K562 (cell line): ENCODE results near the gene MICAL2. TPM values are rescaled to one million over a fixed set of nuclear protein-coding genes. Genes with fewer than 3 reads are reported as not detected.
A peak's percentile ranks its signal among the peaks of the same experiment; 100 is the strongest.

Experiments
- ATAC-seq: fragments of 200-7000 bp; cut with Tn5 transposase; 3 replicates; pipeline ENCODE4 v1.9.1; 2020; ENCODE audit warnings: moderate library complexity
- BruUV-seq: library from RNA; stranded (reverse); fragments of 400-500 nt; replicated peaks from 2 replicates; lab custom pipeline; 2021; lab: Mats Ljungman, UMichigan
- CTCF ChIA-PET: fragments of 300-600 bp; formaldehyde crosslinking; extraction: SDS; loops from one replicate; lab custom pipeline; 2021; ENCODE audit warnings: low intra/inter-chr PET ratio; lab: Yijun Ruan, JAX
- POLR2A ChIA-PET: fragments of 300-600, 350-650 bp; sonication (Branson Sonifier 250); formaldehyde crosslinking; extraction: SDS; loops from one replicate; lab custom pipeline; 2021; ENCODE audit warnings: antibody characterized with exemption, inconsistent platforms; lab: Yijun Ruan, JAX
- DNase-seq, 4 experiments: peaks; one replicate each; pipeline versions ENCODE4 v3.0.0 to v3.0.0-alpha.2; 2011 to 2018; ENCODE audit warnings: low spot score in 3 of 4, mixed read lengths in 3 of 4; ENCODE audit errors: extremely low read depth in 1 of 4
- FAIRE-seq: peaks from 2 replicates; lab custom pipeline; 2011; peaks lifted over from hg19 to GRCh38; lab: Jason Lieb, UNC
- H2AFZ ChIP-seq: 2 replicates; pipeline ENCODE4 v1.6.0; 2011; ENCODE audit warnings: low read depth, low read length, control low read depth, inconsistent platforms
- H3K27ac ChIP-seq: fragments of 200-600 bp; 3 replicates; pipeline ENCODE4 v1.8.0; 2011; ENCODE audit warnings: low read depth, mild to moderate bottlenecking, control low read depth, inconsistent platforms, low read length, moderate library complexity, mixed read lengths; ENCODE audit errors: extremely low read depth
- H3K27me3 ChIP-seq, 2 experiments: fragments of 300-600 bp in 1 of 2; 2 replicates in 1 of 2; 3 replicates in 1 of 2; pipeline versions ENCODE4 v1.6.0 to v1.8.0; 2011; ENCODE audit warnings: inconsistent platforms in 2 of 2, low read length in 2 of 2, mild to moderate bottlenecking in 1 of 2, mixed read lengths in 1 of 2, moderate library complexity in 1 of 2; ENCODE audit not compliant: control insufficient read depth in 2 of 2, insufficient read depth in 2 of 2
- H3K36me3 ChIP-seq: fragments of 300-600 bp; 3 replicates; pipeline ENCODE4 v1.8.0; 2011; ENCODE audit warnings: mild to moderate bottlenecking, low read length, inconsistent platforms; ENCODE audit not compliant: control insufficient read depth, insufficient read depth
- H3K4me1 ChIP-seq, 2 experiments: fragments of 200-600 bp in 1 of 2; replicated peaks in 1 of 2; 2 replicates in 1 of 2; 3 replicates in 1 of 2; pipeline versions ENCODE4 v1.5.1 to v1.8.0; 2011; ENCODE audit warnings: inconsistent platforms in 2 of 2, low read length in 2 of 2, mild to moderate bottlenecking in 1 of 2, mixed read lengths in 1 of 2, moderate library complexity in 1 of 2; ENCODE audit not compliant: control insufficient read depth in 2 of 2, insufficient read depth in 2 of 2
- H3K4me2 ChIP-seq: 2 replicates; pipeline ENCODE4 v1.6.1; 2011; ENCODE audit warnings: low read length, control low read depth, inconsistent platforms, mixed read lengths; ENCODE audit not compliant: insufficient read depth
- H3K4me3 ChIP-seq: fragments of 200-600 bp; sonication (generic), shearing (Covaris generic); 2 replicates; pipeline ENCODE4 v1.5.1; 2016; ENCODE audit warnings: control low read depth, inconsistent platforms
- H3K79me2 ChIP-seq: fragments of 200-600 bp; 3 replicates; pipeline ENCODE4 v1.8.0; 2011; ENCODE audit warnings: low read length, inconsistent platforms; ENCODE audit not compliant: control insufficient read depth, insufficient read depth
- H3K9ac ChIP-seq, 2 experiments: 2 replicates each; pipeline versions ENCODE4 v1.6.0 to v1.6.1; 2011; ENCODE audit warnings: low read depth in 2 of 2, low read length in 2 of 2, control low read depth in 1 of 2, inconsistent platforms in 1 of 2, mild to moderate bottlenecking in 1 of 2, mixed read lengths in 1 of 2; ENCODE audit not compliant: insufficient read depth in 1 of 2
- H3K9me1 ChIP-seq: one replicate; pipeline ENCODE4 v1.6.0; 2011; ENCODE audit warnings: inconsistent platforms, mild to moderate bottlenecking, low read length, moderate library complexity; ENCODE audit not compliant: control insufficient read depth, insufficient read depth
- H3K9me3 ChIP-seq: replicated peaks from 2 replicates; pipeline ENCODE4 v1.5.1; 2011; ENCODE audit warnings: low read depth, low read length, inconsistent platforms; ENCODE audit not compliant: control insufficient read depth, insufficient read depth
- H4K20me1 ChIP-seq: replicated peaks from 2 replicates; pipeline ENCODE4 v1.6.1; 2011; ENCODE audit warnings: low read length, inconsistent platforms, mixed read lengths; ENCODE audit not compliant: control insufficient read depth, insufficient read depth
- HDAC8 ChIP-seq: fragments of 450-650 bp; IDR thresholded peaks from 2 replicates; pipeline ENCODE4 v1.6.1; 2016; ENCODE audit warnings: mild to moderate bottlenecking, missing genetic modification characterization, moderate library complexity, missing compliant biosample characterization
- HDGF ChIP-seq: fragments of 450-650 bp; IDR thresholded peaks from 2 replicates; pipeline ENCODE4 v1.6.1; 2016
- POLR2G ChIP-seq: fragments of 200-400 bp; formaldehyde crosslinking; IDR thresholded peaks from 2 replicates; pipeline ENCODE4 v1.6.1; 2017; ENCODE audit warnings: low read depth, mild to moderate bottlenecking, antibody characterized with exemption, low read length, moderate library complexity
- WGBS: fragments of 100-300 bp; shearing (Covaris generic); methylation state at CpG from one replicate; pipeline ENCODE4 v1.1.6; 2016; ENCODE audit warnings: low coverage, mixed read lengths; ENCODE audit not compliant: insufficient coverage; ENCODE audit errors: missing lambda C conversion rate; 5-methylcytosine and 5-hydroxymethylcytosine counted together
- in situ Hi-C: fragments of 300-500 bp; cut with MboI; formaldehyde crosslinking; loops from 4 replicates; pipeline ENCODE4 v1.15.0; 2018; ENCODE audit warnings: inconsistent platforms, mixed read lengths
- intact Hi-C: fragments of 100-400 bp; cut with micrococcal nuclease; formaldehyde crosslinking; loops from 2 replicates; pipeline ENCODE4 v1.14.2; 2022
- polyA plus RNA-seq, 8 experiments: library from polyadenylated mRNA; depleted of rRNA in 4 of 8; stranded (reverse) in 5 of 8; unstranded in 3 of 8; fragments of >200 nt; fragmentation: Nextera tagmentation in 2 of 8; fragmentation: Illumina TruSeq in 1 of 8; extraction: Ambion mirVana in 2 of 8; extraction: Trizol in 1 of 8; gene quantifications; 2 replicates each; pipeline versions ENCODE4 v1.2.1 to v1.2.3, GENCODE V29; 2011 to 2014; ENCODE audit warnings: inconsistent platforms in 1 of 8, missing spikeins in 1 of 8
- total RNA-seq, 7 experiments: library from RNA; depleted of rRNA in 6 of 7; stranded (reverse); fragments of >200 nt in 6 of 7; fragmentation: Illumina TruSeq in 2 of 7; extraction: Trizol in 2 of 7; gene quantifications; 2 replicates each; pipeline versions ENCODE4 v1.2.1 to v1.2.3, GENCODE V29; 2011 to 2021; ENCODE audit warnings: low replicate concordance in 1 of 7
- TF ChIP-seq, protein P1 (sequence below): IDR thresholded peaks from 3 replicates; pipeline ENCODE4 v1.6.1; 2011; ENCODE audit warnings: borderline replicate concordance, mild to moderate bottlenecking, moderate library complexity; ENCODE audit not compliant: insufficient read length; ENCODE audit errors: extremely low read depth

MICAL2 gene
- total and polyA plus RNA-seq, 9 of the 15 experiments (the other 6 are each of a cell fraction or from before 2014, with no cell fraction given): 4.7 to 64.2 (median 33.6) TPM

DNA sequence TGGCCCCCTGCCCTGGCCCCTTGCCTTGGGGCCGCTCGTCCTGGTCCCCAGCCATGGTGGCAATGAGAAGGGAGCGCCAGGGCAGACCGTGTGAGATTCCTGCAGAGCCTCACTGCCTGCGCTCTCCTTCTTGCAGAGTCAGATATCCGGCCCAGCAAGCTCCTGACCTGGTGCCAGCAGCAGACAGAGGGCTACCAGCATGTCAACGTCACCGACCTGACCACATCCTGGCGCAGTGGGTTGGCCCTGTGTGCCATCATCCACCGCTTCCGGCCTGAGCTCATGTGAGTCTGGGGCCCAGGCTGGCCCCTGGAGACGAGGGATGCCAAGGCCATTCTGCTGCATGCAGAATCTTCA, 114.1 kb downstream of the MICAL2 start:
- Histone ChIP-seq H3K4me2 (no peak overlapping the region), H3K27me3 (no peaks in the 10 kb centered on the region), H3K4me1 (peaks cover 5 to 17% of the 10 kb centered on the region in 2 experiments; a peak in 3 of 5 replicates), H4K20me1 (no peaks in the 10 kb centered on the region), H2AFZ (no peak overlapping the region), H3K36me3 (peaks cover 64% of the 10 kb centered on the region; the same call in 2 of the 3 replicates), H3K9me1 (no peaks in the 10 kb centered on the region), H3K79me2 (no peaks in the 10 kb centered on the region), H3K9ac (peak overlapping the region in 1 of 2 experiments; percentile 33; a peak in 1 of 4 replicates), H3K27ac (no peak overlapping the region; the same call in 2 of the 3 replicates), H3K9me3 (no peaks in the 10 kb centered on the region), H3K4me3 (no peak overlapping the region)
- ATAC-seq (no peak), DNase-seq (no peak), FAIRE-seq (no peak)
- no TSS peak for BruUV-seq
- TF ChIP-seq HDGF (no peak), POLR2G (peak; percentile 36; the same call in 1 of the 2 replicates), HDAC8 (tag) (no peak)
- TF ChIP-seq, protein P1, sequence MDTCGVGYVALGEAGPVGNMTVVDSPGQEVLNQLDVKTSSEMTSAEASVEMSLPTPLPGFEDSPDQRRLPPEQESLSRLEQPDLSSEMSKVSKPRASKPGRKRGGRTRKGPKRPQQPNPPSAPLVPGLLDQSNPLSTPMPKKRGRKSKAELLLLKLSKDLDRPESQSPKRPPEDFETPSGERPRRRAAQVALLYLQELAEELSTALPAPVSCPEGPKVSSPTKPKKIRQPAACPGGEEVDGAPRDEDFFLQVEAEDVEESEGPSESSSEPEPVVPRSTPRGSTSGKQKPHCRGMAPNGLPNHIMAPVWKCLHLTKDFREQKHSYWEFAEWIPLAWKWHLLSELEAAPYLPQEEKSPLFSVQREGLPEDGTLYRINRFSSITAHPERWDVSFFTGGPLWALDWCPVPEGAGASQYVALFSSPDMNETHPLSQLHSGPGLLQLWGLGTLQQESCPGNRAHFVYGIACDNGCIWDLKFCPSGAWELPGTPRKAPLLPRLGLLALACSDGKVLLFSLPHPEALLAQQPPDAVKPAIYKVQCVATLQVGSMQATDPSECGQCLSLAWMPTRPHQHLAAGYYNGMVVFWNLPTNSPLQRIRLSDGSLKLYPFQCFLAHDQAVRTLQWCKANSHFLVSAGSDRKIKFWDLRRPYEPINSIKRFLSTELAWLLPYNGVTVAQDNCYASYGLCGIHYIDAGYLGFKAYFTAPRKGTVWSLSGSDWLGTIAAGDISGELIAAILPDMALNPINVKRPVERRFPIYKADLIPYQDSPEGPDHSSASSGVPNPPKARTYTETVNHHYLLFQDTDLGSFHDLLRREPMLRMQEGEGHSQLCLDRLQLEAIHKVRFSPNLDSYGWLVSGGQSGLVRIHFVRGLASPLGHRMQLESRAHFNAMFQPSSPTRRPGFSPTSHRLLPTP: no peak
- POLR2A ChIA-PET: interaction anchor here (0.6 to 2.0 kb wide), 4 partner anchors 9 to 40 kb away, joined by 3 to 7 read pairs (median 4); no protein-coding TSS in a partner anchor
- in situ Hi-C loops: no loop called here
- CTCF ChIA-PET: no interaction called here
- WGBS: 88% methylated on average over 9 of the region's 12 CpGs
- intact Hi-C loops: no loop called here
